ENCODE measurements around the gene DNAAF6.

Gene DNAAF6

GRCh38 chrX:107213477-107213876 is 7.1 kb downstream of the DNAAF6 start:
- DNase-seq (ENCODE audit: low read depth): no peak
- H3K4me3 ChIP-seq (replicated peaks; ENCODE audit: low read depth, low read length): no peak overlapping the region
- TF ChIP-seq CTCF (IDR thresholded peaks at IDR 0.05; ENCODE audit: low read length, missing control alignments): no peak

- no peak overlapping the region for H3K4me3 ChIP-seq (replicated peaks; ENCODE audit: low read depth, low read length)
- TF ChIP-seq CTCF (IDR thresholded peaks at IDR 0.05; ENCODE audit: low read length, missing control alignments): no peak
- no peak for DNase-seq (ENCODE audit: low read depth)
These were observed 20.3 kb downstream of the DNAAF6 start for GRCh38 chrX:107226757-107227156.

- TF ChIP-seq CTCF (IDR thresholded peaks at IDR 0.05; ENCODE audit: low read length, missing control alignments): no peak
- no peak for DNase-seq (ENCODE audit: low read depth)
- no peak overlapping the region for H3K4me3 ChIP-seq (replicated peaks; ENCODE audit: low read depth, low read length)
These were observed 21.5 kb downstream of the DNAAF6 start for GRCh38 chrX:107227780-107228485.

GRCh38 chrX:107228486-107228819 is 22.0 kb downstream of the DNAAF6 start:
- TF ChIP-seq CTCF (IDR thresholded peaks at IDR 0.05; ENCODE audit: low read length, missing control alignments): no peak
- no peak for DNase-seq (ENCODE audit: low read depth)
- no peak overlapping the region for H3K4me3 ChIP-seq (replicated peaks; ENCODE audit: low read depth, low read length)

- no peak for DNase-seq (ENCODE audit: low read depth)
- H3K4me3 ChIP-seq (replicated peaks; ENCODE audit: low read depth, low read length): no peak overlapping the region
- TF ChIP-seq CTCF (IDR thresholded peaks at IDR 0.05; ENCODE audit: low read length, missing control alignments): no peak
These were observed 66.1 kb downstream of the DNAAF6 start for GRCh38 chrX:107272431-107272921.

- no peak for TF ChIP-seq CTCF (IDR thresholded peaks at IDR 0.05; ENCODE audit: low read length, missing control alignments)
- no peak overlapping the region for H3K4me3 ChIP-seq (replicated peaks; ENCODE audit: low read depth, low read length)
- no peak for DNase-seq (ENCODE audit: low read depth)
These were observed 67.4 kb downstream of the DNAAF6 start for GRCh38 chrX:107273795-107274194.

- TF ChIP-seq CTCF (IDR thresholded peaks at IDR 0.05; ENCODE audit: low read length, missing control alignments): no peak
- DNase-seq (ENCODE audit: low read depth): no peak
- no peak overlapping the region for H3K4me3 ChIP-seq (replicated peaks; ENCODE audit: low read depth, low read length)
These were observed 82.3 kb downstream of the DNAAF6 start for GRCh38 chrX:107288676-107289075.

Data from fibroblast of pulmonary artery (primary cell).